ENCODE results near the gene ADK. TPM values are rescaled to one million over a fixed set of nuclear protein-coding genes. Genes with fewer than 3 reads are reported as not detected.
"Not testable (repeated sequence)": the region's sequence is repeated elsewhere in the genome, so short reads cannot be mapped to it uniquely, and the experiment has no call there.

Gene ADK
- total RNA-seq, 1 donor from 2014 or later: 63.2 TPM

- no peak for DNase-seq (ENCODE audit: low read depth, low spot score)
Measured at GRCh38 chr10:74480778-74481177, 329.8 kb downstream of the ADK start.

- DNase-seq (ENCODE audit: low read depth, low spot score): no peak
Measured at GRCh38 chr10:74483356-74483755, 332.3 kb downstream of the ADK start.

- DNase-seq (ENCODE audit: low read depth, low spot score): no peak
Measured at GRCh38 chr10:74485283-74485682, 334.3 kb downstream of the ADK start.

GRCh38 chr10:74486659-74487058 lies 335.6 kb downstream of the ADK start:
- DNase-seq (ENCODE audit: low read depth, low spot score): no peak

GRCh38 chr10:74488907-74489306 lies 337.9 kb downstream of the ADK start:
- DNase-seq (ENCODE audit: low read depth, low spot score): no peak

- no peak for DNase-seq (ENCODE audit: low read depth, low spot score)
Measured at GRCh38 chr10:74490551-74490950, 339.5 kb downstream of the ADK start.

- DNase-seq (ENCODE audit: low read depth, low spot score): no peak
Measured at GRCh38 chr10:74491014-74491413, 340.0 kb downstream of the ADK start.

- DNase-seq (ENCODE audit: low read depth, low spot score): not testable (repeated sequence)
Measured at GRCh38 chr10:74496276-74496675, 345.3 kb downstream of the ADK start.

- not testable (repeated sequence) for DNase-seq (ENCODE audit: low read depth, low spot score)
Measured at GRCh38 chr10:74498664-74499063, 347.6 kb downstream of the ADK start.

GRCh38 chr10:74500026-74500704 lies 349.1 kb downstream of the ADK start:
- DNase-seq (ENCODE audit: low read depth, low spot score): no peak

GRCh38 chr10:74500816-74501215 lies 349.8 kb downstream of the ADK start:
- peak; percentile 22 for DNase-seq (ENCODE audit: low read depth, low spot score)

- DNase-seq (ENCODE audit: low read depth, low spot score): peak; percentile 47
Measured at GRCh38 chr10:74502963-74503608, 352.1 kb downstream of the ADK start.

GRCh38 chr10:74507951-74508350 lies 356.9 kb downstream of the ADK start:
- no peak for DNase-seq (ENCODE audit: low read depth, low spot score)

GRCh38 chr10:74510594-74510993 lies 359.6 kb downstream of the ADK start:
- no peak for DNase-seq (ENCODE audit: low read depth, low spot score)

GRCh38 chr10:74511051-74511450 lies 360.0 kb downstream of the ADK start:
- DNase-seq (ENCODE audit: low read depth, low spot score): no peak

GRCh38 chr10:74514322-74514721 lies 363.3 kb downstream of the ADK start:
- DNase-seq (ENCODE audit: low read depth, low spot score): no peak

GRCh38 chr10:74518061-74518460 lies 367.0 kb downstream of the ADK start:
- DNase-seq (ENCODE audit: low read depth, low spot score): no peak

- no peak for DNase-seq (ENCODE audit: low read depth, low spot score)
Measured at GRCh38 chr10:74521526-74521925, 370.5 kb downstream of the ADK start.

GRCh38 chr10:74523199-74523598 lies 372.2 kb downstream of the ADK start:
- DNase-seq (ENCODE audit: low read depth, low spot score): no peak

GRCh38 chr10:74525885-74526284 lies 374.9 kb downstream of the ADK start:
- DNase-seq (ENCODE audit: low read depth, low spot score): no peak

- not testable (repeated sequence) for DNase-seq (ENCODE audit: low read depth, low spot score)
Measured at GRCh38 chr10:74527611-74528010, 376.6 kb downstream of the ADK start.

- DNase-seq (ENCODE audit: low read depth, low spot score): no peak
Measured at GRCh38 chr10:74529205-74529604, 378.2 kb downstream of the ADK start.

GRCh38 chr10:74530981-74531380 lies 380.0 kb downstream of the ADK start:
- DNase-seq (ENCODE audit: low read depth, low spot score): no peak

Data from pulmonary artery endothelial cell (primary cell).